Lung (tissue), 12 donors: ENCODE results near the gene FOXO1. TPM values are rescaled to one million over a fixed set of nuclear protein-coding genes. Genes with fewer than 3 reads are reported as not detected.

ENCODE experiments used
- ATAC-seq: fragments of 200-7000 bp; cut with Tn5 transposase; one replicate; pipeline ENCODE4 v1.9.1; 2020; ENCODE audit warnings: moderate number of reproducible peaks; ENCODE audit not compliant: insufficient read depth, low FRiP score
- DNase-seq, 3 donors: peaks; one replicate each; pipeline ENCODE4 v3.0.0-alpha.2; 2013 to 2017
- H3K27ac ChIP-seq, 2 donors: one replicate each; pipeline ENCODE4 v1.5.1; 2013; ENCODE audit warnings: mild to moderate bottlenecking in 2 of 2, moderate library complexity in 2 of 2, control low read depth in 1 of 2, inconsistent platforms in 1 of 2, low read depth in 1 of 2, low read length in 1 of 2
- H3K27me3 ChIP-seq, 3 donors: one replicate each; pipeline ENCODE4 v1.5.1; 2013; ENCODE audit warnings: low read length in 2 of 3; ENCODE audit not compliant: control insufficient read depth in 3 of 3, insufficient read depth in 3 of 3
- H3K36me3 ChIP-seq, 4 donors: one replicate each; pipeline ENCODE4 v1.5.1; 2013; ENCODE audit warnings: low read length in 4 of 4, mild to moderate bottlenecking in 1 of 4, moderate library complexity in 1 of 4; ENCODE audit not compliant: control insufficient read depth in 4 of 4, insufficient read depth in 4 of 4
- H3K4me1 ChIP-seq, 5 donors: one replicate each; pipeline ENCODE4 v1.5.1; 2013; ENCODE audit warnings: low read length in 5 of 5, mild to moderate bottlenecking in 2 of 5, moderate library complexity in 1 of 5; ENCODE audit not compliant: control insufficient read depth in 5 of 5, insufficient read depth in 5 of 5
- H3K4me3 ChIP-seq: one replicate; pipeline ENCODE4 v1.5.1; 2013; ENCODE audit warnings: mild to moderate bottlenecking, control low read depth, moderate library complexity
- H3K9ac ChIP-seq, 2 donors: one replicate each; pipeline ENCODE4 v1.5.1; 2013; ENCODE audit warnings: low read length in 2 of 2, control low read depth in 1 of 2; ENCODE audit not compliant: insufficient read depth in 1 of 2
- H3K9me3 ChIP-seq, 4 donors: one replicate each; pipeline ENCODE4 v1.5.1; 2013; ENCODE audit warnings: low read length in 3 of 4, mild to moderate bottlenecking in 1 of 4, moderate library complexity in 1 of 4; ENCODE audit not compliant: control insufficient read depth in 4 of 4, insufficient read depth in 3 of 4
- WGBS, 2 donors: extraction: QIAGEN DNeasy Blood & Tissue Kit; methylation state at CpG; one replicate each; pipeline ENCODE4 v1.1.7; 2013; 5-methylcytosine and 5-hydroxymethylcytosine counted together
- polyA plus RNA-seq, 2 donors: library from polyadenylated mRNA; stranded (reverse); fragments of 200-250 nt; gene quantifications; one replicate each; pipeline ENCODE4 v1.2.1, GENCODE V29; 2013
- total RNA-seq, 2 donors: library from RNA; depleted of rRNA in 1 of 2; stranded (reverse); fragments of >200 nt in 1 of 2; gene quantifications; one replicate each; pipeline ENCODE4 v1.2.1, GENCODE V29; 2014 to 2021
- TF ChIP-seq, protein P1 (sequence below): IDR thresholded peaks from 2 replicates; pipeline ENCODE4 v1.5.1; 2012; ENCODE audit warnings: mild to moderate bottlenecking; ENCODE audit errors: control extremely low read depth, extremely low read depth
- donor health status: control.
- donor health status: control.
- donor health status: Bipolar disorder and iron deficiency.
- donor health status: healthy.
- donor health status: DM: yes; HTN: yes; CAD: no.

Gene FOXO1
- total and polyA plus RNA-seq, 4 donors: 4.1 to 37.1 (median 21.3) TPM

GRCh38 chr13:40570930-40571329 lies 95.5 kb downstream of the FOXO1 start:
- no peak for DNase-seq
- ATAC-seq: no peak
- 94% methylated on average over 4 of the region's 4 CpGs for WGBS, 2 donors
- Histone ChIP-seq H3K4me3 (no peak overlapping the region), H3K36me3 (no peaks in the 10 kb centered on the region), H3K9me3 (peaks cover 0 to 1% (median 0%) of the 10 kb centered on the region in 4 donors), H3K27ac (no peak overlapping the region), H3K27me3 (no peaks in the 10 kb centered on the region), H3K4me1 (peaks cover 0 to 22% (median 5%) of the 10 kb centered on the region in 5 donors), H3K9ac (no peak overlapping the region)
- TF ChIP-seq, protein P1, sequence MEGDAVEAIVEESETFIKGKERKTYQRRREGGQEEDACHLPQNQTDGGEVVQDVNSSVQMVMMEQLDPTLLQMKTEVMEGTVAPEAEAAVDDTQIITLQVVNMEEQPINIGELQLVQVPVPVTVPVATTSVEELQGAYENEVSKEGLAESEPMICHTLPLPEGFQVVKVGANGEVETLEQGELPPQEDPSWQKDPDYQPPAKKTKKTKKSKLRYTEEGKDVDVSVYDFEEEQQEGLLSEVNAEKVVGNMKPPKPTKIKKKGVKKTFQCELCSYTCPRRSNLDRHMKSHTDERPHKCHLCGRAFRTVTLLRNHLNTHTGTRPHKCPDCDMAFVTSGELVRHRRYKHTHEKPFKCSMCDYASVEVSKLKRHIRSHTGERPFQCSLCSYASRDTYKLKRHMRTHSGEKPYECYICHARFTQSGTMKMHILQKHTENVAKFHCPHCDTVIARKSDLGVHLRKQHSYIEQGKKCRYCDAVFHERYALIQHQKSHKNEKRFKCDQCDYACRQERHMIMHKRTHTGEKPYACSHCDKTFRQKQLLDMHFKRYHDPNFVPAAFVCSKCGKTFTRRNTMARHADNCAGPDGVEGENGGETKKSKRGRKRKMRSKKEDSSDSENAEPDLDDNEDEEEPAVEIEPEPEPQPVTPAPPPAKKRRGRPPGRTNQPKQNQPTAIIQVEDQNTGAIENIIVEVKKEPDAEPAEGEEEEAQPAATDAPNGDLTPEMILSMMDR: no peak

GRCh38 chr13:40569024-40569350 lies 97.5 kb downstream of the FOXO1 start:
- DNase-seq: no peak
- no peak for ATAC-seq
- Histone ChIP-seq H3K9me3 (peaks cover 0 to 1% (median 0%) of the 10 kb centered on the region in 4 donors), H3K4me1 (peaks cover 0 to 34% (median 9%) of the 10 kb centered on the region in 5 donors), H3K36me3 (no peaks in the 10 kb centered on the region), H3K4me3 (no peak overlapping the region), H3K27me3 (no peaks in the 10 kb centered on the region), H3K9ac (no peak overlapping the region), H3K27ac (no peak overlapping the region)
- TF ChIP-seq, protein P1: no peak
- 72 to 74% methylated on average over 3 of the region's 3 CpGs for WGBS, 2 donors

DNA sequence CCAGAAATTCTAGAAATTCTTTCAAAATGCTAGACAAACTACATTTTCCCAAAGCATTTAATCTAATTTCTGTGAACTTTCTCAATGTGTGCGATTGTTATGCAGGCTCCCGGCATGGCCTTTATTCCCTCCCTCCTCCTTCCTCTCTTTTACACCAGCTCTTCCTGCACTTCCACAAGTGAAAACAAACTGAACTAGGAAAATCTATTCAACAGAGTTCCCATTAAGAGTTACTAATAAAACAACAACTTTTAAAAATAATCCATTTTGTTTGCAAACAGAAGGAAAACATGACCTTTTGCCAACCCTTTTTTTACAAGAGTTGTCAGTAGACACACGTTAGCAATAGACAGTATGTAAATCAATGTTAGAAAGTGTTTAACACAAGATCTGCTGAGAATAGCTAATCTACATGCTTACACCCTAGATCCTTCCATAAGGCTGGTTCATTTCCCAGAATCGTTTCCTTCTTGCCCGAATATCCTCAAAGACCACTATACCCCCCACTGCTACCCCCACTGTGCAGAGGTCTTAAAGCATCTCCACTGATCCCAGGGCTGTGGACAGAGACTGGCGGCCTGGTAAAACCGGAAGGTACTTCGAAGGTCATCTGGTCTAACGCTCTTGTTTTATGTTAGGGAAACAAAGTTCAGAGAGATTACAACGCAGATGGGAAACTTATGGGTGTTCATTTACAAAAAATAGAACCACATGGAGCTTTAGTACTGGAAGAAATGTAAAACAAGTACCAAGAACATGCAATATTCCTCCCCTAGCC lies 98.0 kb downstream of the FOXO1 start:
- no peak for ATAC-seq
- TF ChIP-seq, protein P1: no peak
- peaks cover 5 to 38% (median 15%) of the 10 kb centered on the region in 5 donors for H3K4me1 ChIP-seq
- 67 to 80% methylated on average over 10 of the region's 10 CpGs for WGBS, 2 donors
- H3K9me3 ChIP-seq: peaks cover 0 to 1% (median 0%) of the 10 kb centered on the region in 4 donors
- H3K36me3 ChIP-seq: no peaks in the 10 kb centered on the region
- H3K9ac ChIP-seq: no peak overlapping the region
- no peak for DNase-seq
- peak overlapping the region in 1 of 2 donors; percentile 23 for H3K27ac ChIP-seq
- H3K4me3 ChIP-seq: no peak overlapping the region
- no peaks in the 10 kb centered on the region for H3K27me3 ChIP-seq

- no peak overlapping the region for H3K27ac ChIP-seq
- no peak overlapping the region for H3K9ac ChIP-seq
- ATAC-seq (no peak), DNase-seq (no peak)
- TF ChIP-seq, protein P1: no peak
- 71 to 95% methylated on average over 2 of the region's 2 CpGs for WGBS, 2 donors
- H3K27me3 ChIP-seq: no peaks in the 10 kb centered on the region
- no peak overlapping the region for H3K4me3 ChIP-seq
- H3K36me3 ChIP-seq: no peaks in the 10 kb centered on the region
- peaks cover 5 to 39% (median 21%) of the 10 kb centered on the region in 5 donors for H3K4me1 ChIP-seq
- H3K9me3 ChIP-seq: no peaks in the 10 kb centered on the region
Measured at GRCh38 chr13:40566811-40567210, 99.6 kb downstream of the FOXO1 start.
